Ishikawa (cell line): Measurements from ENCODE around the gene FGF10.

Source experiments
- CEBPB ChIP-seq: IDR thresholded peaks from 2 replicates; pipeline ENCODE4 v1.6.1; 2012
- CREB1 ChIP-seq: IDR thresholded peaks from 2 replicates; pipeline ENCODE4 v1.6.1; 2012; ENCODE audit warnings: low read depth
- EGR1 ChIP-seq: IDR thresholded peaks from 2 replicates; pipeline ENCODE4 v1.6.1; 2012
- EP300 ChIP-seq: IDR thresholded peaks from 2 replicates; pipeline ENCODE4 v1.6.1; 2012; ENCODE audit warnings: borderline replicate concordance
- FOXM1 ChIP-seq: IDR thresholded peaks from 2 replicates; pipeline ENCODE4 v1.6.1; 2012; ENCODE audit warnings: low read depth, borderline replicate concordance
- NFIC ChIP-seq: IDR thresholded peaks from 2 replicates; pipeline ENCODE4 v1.6.1; 2012
- RAD21 ChIP-seq: IDR thresholded peaks from 2 replicates; pipeline ENCODE4 v1.6.1; 2012; ENCODE audit warnings: low read depth
- TAF1 ChIP-seq: IDR thresholded peaks from 2 replicates; pipeline ENCODE4 v1.6.1; 2012; ENCODE audit warnings: low read depth, mild to moderate bottlenecking
- TCF12 ChIP-seq: IDR thresholded peaks from 2 replicates; pipeline ENCODE4 v1.6.1; 2012; ENCODE audit warnings: low read depth
- TEAD4 ChIP-seq: IDR thresholded peaks from 2 replicates; pipeline ENCODE4 v1.6.1; 2012
- YY1 ChIP-seq: IDR thresholded peaks from 2 replicates; pipeline ENCODE4 v1.6.1; 2012; ENCODE audit warnings: low read depth
- ZBTB7A ChIP-seq: IDR thresholded peaks from 2 replicates; pipeline ENCODE4 v1.6.1; 2012; ENCODE audit warnings: low read depth
- TF ChIP-seq, protein P1 (sequence below): IDR thresholded peaks from 2 replicates; pipeline ENCODE4 v1.6.1; 2012
- TF ChIP-seq, protein P2 (sequence below): IDR thresholded peaks from 2 replicates; pipeline ENCODE4 v1.6.1; 2012
- TF ChIP-seq, protein P3 (sequence below): IDR thresholded peaks from 2 replicates; pipeline ENCODE4 v1.6.1; 2012; ENCODE audit warnings: low read depth, mild to moderate bottlenecking

The FGF10 gene

DNA sequence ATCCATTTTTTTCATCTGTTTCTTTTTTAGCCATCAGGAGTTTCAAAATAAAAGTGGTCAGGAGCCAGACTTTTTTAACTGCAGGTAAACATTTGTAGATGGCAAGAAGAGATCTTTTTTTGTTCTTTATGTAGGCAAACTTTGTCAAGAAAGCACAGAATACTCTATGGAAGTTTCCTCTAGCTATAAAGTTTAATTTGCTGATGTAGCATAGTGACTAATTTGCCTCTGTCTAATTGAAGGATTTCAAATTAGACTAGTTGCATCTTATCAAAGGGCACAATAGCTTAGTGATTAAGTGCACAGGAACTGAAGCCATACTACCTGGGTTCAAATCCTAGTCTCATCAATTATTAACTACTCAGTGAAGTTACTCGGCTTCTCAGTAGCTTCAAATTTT is 22.0 kb downstream of the FGF10 start:
- no peak for TF ChIP-seq TCF12
- TF ChIP-seq NFIC, result no peak
- TF ChIP-seq CREB1, result no peak
- TF ChIP-seq EGR1, result no peak
- no peak for TF ChIP-seq EP300
- no peak for TF ChIP-seq RAD21
- TF ChIP-seq CEBPB, result no peak
- TF ChIP-seq ZBTB7A, result no peak
- TF ChIP-seq, protein P1, sequence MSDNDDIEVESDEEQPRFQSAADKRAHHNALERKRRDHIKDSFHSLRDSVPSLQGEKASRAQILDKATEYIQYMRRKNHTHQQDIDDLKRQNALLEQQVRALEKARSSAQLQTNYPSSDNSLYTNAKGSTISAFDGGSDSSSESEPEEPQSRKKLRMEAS, result no peak
- no peak for TF ChIP-seq FOXM1
- no peak for TF ChIP-seq TEAD4
- TF ChIP-seq TAF1, result no peak
- TF ChIP-seq, protein P2, sequence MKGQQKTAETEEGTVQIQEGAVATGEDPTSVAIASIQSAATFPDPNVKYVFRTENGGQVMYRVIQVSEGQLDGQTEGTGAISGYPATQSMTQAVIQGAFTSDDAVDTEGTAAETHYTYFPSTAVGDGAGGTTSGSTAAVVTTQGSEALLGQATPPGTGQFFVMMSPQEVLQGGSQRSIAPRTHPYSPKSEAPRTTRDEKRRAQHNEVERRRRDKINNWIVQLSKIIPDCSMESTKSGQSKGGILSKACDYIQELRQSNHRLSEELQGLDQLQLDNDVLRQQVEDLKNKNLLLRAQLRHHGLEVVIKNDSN, result no peak
- TF ChIP-seq, protein P3, sequence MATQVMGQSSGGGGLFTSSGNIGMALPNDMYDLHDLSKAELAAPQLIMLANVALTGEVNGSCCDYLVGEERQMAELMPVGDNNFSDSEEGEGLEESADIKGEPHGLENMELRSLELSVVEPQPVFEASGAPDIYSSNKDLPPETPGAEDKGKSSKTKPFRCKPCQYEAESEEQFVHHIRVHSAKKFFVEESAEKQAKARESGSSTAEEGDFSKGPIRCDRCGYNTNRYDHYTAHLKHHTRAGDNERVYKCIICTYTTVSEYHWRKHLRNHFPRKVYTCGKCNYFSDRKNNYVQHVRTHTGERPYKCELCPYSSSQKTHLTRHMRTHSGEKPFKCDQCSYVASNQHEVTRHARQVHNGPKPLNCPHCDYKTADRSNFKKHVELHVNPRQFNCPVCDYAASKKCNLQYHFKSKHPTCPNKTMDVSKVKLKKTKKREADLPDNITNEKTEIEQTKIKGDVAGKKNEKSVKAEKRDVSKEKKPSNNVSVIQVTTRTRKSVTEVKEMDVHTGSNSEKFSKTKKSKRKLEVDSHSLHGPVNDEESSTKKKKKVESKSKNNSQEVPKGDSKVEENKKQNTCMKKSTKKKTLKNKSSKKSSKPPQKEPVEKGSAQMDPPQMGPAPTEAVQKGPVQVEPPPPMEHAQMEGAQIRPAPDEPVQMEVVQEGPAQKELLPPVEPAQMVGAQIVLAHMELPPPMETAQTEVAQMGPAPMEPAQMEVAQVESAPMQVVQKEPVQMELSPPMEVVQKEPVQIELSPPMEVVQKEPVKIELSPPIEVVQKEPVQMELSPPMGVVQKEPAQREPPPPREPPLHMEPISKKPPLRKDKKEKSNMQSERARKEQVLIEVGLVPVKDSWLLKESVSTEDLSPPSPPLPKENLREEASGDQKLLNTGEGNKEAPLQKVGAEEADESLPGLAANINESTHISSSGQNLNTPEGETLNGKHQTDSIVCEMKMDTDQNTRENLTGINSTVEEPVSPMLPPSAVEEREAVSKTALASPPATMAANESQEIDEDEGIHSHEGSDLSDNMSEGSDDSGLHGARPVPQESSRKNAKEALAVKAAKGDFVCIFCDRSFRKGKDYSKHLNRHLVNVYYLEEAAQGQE, result no peak
- no peak for TF ChIP-seq YY1

DNA sequence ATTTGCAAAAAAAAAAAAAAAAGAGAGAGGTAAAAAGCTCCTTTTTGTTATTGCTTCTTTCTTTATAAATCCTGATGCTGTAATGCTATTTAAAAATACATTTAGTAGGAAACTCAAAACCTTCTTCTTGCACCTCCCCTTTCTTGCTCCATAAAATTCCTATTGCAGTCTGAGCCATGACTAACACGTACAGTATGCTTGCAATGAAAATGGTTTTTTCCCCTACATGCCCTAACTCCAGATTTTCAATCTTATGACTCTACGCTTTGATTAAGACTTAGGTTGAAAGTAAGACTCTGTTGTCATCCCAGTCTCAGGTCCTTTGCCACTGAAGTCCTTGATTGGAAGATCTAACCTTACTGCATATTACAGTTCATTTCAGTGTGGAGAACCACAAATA is 23.9 kb downstream of the FGF10 start:
- TF ChIP-seq CEBPB (no peak), NFIC (no peak), EP300 (no peak), TEAD4 (no peak), CREB1 (no peak), RAD21 (no peak), TAF1 (no peak), YY1 (no peak), TCF12 (no peak), FOXM1 (no peak), ZBTB7A (no peak), EGR1 (no peak)
- TF ChIP-seq, protein P3, result no peak
- TF ChIP-seq, protein P1, result no peak

DNA sequence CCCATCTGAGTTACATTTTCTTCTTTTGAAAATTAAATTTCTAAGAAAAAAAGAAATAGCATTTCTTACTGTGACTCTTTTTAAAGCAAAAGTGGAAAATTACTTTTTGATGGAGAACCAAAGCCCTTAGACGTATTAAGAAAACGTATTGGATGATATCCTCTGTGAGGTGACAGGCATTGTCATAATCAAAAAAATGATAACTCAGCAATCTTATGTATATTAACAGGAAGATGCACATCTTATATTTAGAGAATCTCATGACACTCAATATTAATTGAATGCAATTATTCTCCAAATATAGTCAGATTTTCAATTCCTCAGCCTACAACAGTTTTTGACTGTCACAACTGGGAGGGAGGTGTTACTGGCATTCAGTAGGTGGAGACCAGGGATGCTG is 25.1 kb downstream of the FGF10 start:
- TF ChIP-seq CREB1 (no peak), EGR1 (no peak), FOXM1 (no peak), ZBTB7A (no peak), EP300 (no peak), RAD21 (no peak), TCF12 (no peak)
- TF ChIP-seq, protein P3, result no peak

DNA sequence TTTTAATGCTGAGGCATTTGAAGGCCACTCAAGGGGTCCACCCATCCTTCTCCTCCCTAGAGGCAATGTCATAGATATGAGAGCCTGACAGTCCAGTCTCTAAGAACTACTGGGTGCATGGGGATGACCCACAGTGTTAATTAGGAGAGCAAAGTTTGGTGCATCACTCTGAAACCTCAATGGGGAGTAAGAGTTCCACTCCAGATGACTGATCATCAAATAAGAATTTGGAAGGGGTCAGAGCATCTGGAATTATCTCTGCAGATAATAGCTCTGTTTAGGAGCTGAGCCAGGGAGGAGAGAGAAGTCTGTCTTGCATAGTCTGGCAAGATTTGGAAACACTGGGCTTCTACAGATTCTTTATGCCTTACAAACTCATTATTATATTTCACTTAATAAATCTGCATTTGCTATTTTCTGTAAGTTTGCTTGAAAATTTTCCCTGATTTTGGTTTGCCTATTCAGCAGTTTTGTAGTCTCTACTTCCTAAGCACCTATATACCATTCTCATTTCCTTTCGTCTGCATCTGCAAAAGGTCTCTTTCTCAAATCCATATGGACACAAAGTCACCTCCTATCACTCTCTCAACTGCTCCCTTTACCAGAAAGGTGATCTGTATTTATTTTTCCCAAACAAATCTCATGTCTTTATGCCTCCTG is 27.7 kb downstream of the FGF10 start:
- TF ChIP-seq, protein P3, result no peak
- no peak for TF ChIP-seq CREB1
- no peak for TF ChIP-seq FOXM1
- TF ChIP-seq NFIC, result no peak
- no peak for TF ChIP-seq ZBTB7A
- no peak for TF ChIP-seq TEAD4
- no peak for TF ChIP-seq EP300
- no peak for TF ChIP-seq TAF1
- TF ChIP-seq, protein P1, result no peak
- TF ChIP-seq, protein P2, result no peak
- no peak for TF ChIP-seq YY1
- no peak for TF ChIP-seq TCF12
- TF ChIP-seq CEBPB, result no peak
- no peak for TF ChIP-seq EGR1
- no peak for TF ChIP-seq RAD21
